Measurements from ENCODE around the gene TIMELESS. TPM values are rescaled to one million over a fixed set of nuclear protein-coding genes. Genes with fewer than 3 reads are reported as not detected.
"Not testable (repeated sequence)": the region's sequence is repeated elsewhere in the genome, so short reads cannot be mapped to it uniquely, and the experiment has no call there.

The TIMELESS gene
- total RNA-seq, 1 donor from 2014 or later: 48.8 TPM

GRCh38 chr12:56408799-56409417 lies 40.3 kb downstream of the TIMELESS start:
- Mint-ChIP-seq H3K4me3 (no peak overlapping the region), H3K4me1 (no peaks in the 10 kb centered on the region), H3K27me3 (no peaks in the 10 kb centered on the region), H3K9me3 (no peaks in the 10 kb centered on the region), H3K36me3 (ENCODE audit: low read depth) (no peaks in the 10 kb centered on the region), H3K27ac (no peak overlapping the region)
- intact Hi-C loops (cut with micrococcal nuclease): no loop called here
- no peak for DNase-seq

- H3K27me3 Mint-ChIP-seq; H3K27ac Mint-ChIP-seq; H3K4me1 Mint-ChIP-seq; H3K4me3 Mint-ChIP-seq; H3K9me3 Mint-ChIP-seq; H3K36me3 Mint-ChIP-seq (ENCODE audit: low read depth); DNase-seq; intact Hi-C loops (cut with micrococcal nuclease): not testable (repeated sequence)
Observed at GRCh38 chr12:56404227-56404626, 45.0 kb downstream of the TIMELESS start.

GRCh38 chr12:56401612-56402011 lies 47.6 kb downstream of the TIMELESS start:
- H3K9me3 Mint-ChIP-seq: peaks cover 10% of the 10 kb centered on the region
- H3K4me1 Mint-ChIP-seq; intact Hi-C loops (cut with micrococcal nuclease); H3K36me3 Mint-ChIP-seq (ENCODE audit: low read depth); H3K4me3 Mint-ChIP-seq; DNase-seq; H3K27ac Mint-ChIP-seq; H3K27me3 Mint-ChIP-seq: not testable (repeated sequence)

- DNase-seq; H3K36me3 Mint-ChIP-seq (ENCODE audit: low read depth); H3K4me3 Mint-ChIP-seq; H3K27me3 Mint-ChIP-seq; intact Hi-C loops (cut with micrococcal nuclease); H3K27ac Mint-ChIP-seq; H3K4me1 Mint-ChIP-seq: not testable (repeated sequence)
- peaks cover 10% of the 10 kb centered on the region for H3K9me3 Mint-ChIP-seq
Observed at GRCh38 chr12:56401125-56401524, 48.1 kb downstream of the TIMELESS start.

- H3K9me3 Mint-ChIP-seq: peaks cover 10% of the 10 kb centered on the region
- H3K36me3 Mint-ChIP-seq (ENCODE audit: low read depth); H3K27ac Mint-ChIP-seq; H3K27me3 Mint-ChIP-seq; H3K4me1 Mint-ChIP-seq; intact Hi-C loops (cut with micrococcal nuclease); DNase-seq; H3K4me3 Mint-ChIP-seq: not testable (repeated sequence)
Observed at GRCh38 chr12:56399466-56399865, 49.8 kb downstream of the TIMELESS start.

- no peak for DNase-seq
- no peak overlapping the region for H3K4me3 Mint-ChIP-seq
- no peak overlapping the region for H3K27ac Mint-ChIP-seq
- peaks cover 2% of the 10 kb centered on the region for H3K27me3 Mint-ChIP-seq
- no peaks in the 10 kb centered on the region for H3K36me3 Mint-ChIP-seq (ENCODE audit: low read depth)
- H3K4me1 Mint-ChIP-seq: no peaks in the 10 kb centered on the region
- intact Hi-C loops (cut with micrococcal nuclease): no loop called here
- H3K9me3 Mint-ChIP-seq: peaks cover 10% of the 10 kb centered on the region
Observed at GRCh38 chr12:56398324-56398723, 50.9 kb downstream of the TIMELESS start.

- Mint-ChIP-seq H3K9me3 (no peaks in the 10 kb centered on the region), H3K4me1 (no peaks in the 10 kb centered on the region), H3K27ac (no peak overlapping the region), H3K27me3 (no peaks in the 10 kb centered on the region), H3K4me3 (no peak overlapping the region), H3K36me3 (ENCODE audit: low read depth) (no peaks in the 10 kb centered on the region)
- intact Hi-C loops (cut with micrococcal nuclease): no loop called here
- DNase-seq: no peak
Observed at GRCh38 chr12:56392331-56392730, 56.9 kb downstream of the TIMELESS start.

GRCh38 chr12:56391721-56392120 lies 57.5 kb downstream of the TIMELESS start:
- no peak overlapping the region for H3K27ac Mint-ChIP-seq
- no peaks in the 10 kb centered on the region for H3K36me3 Mint-ChIP-seq (ENCODE audit: low read depth)
- H3K27me3 Mint-ChIP-seq: no peaks in the 10 kb centered on the region
- no peaks in the 10 kb centered on the region for H3K4me1 Mint-ChIP-seq
- no peaks in the 10 kb centered on the region for H3K9me3 Mint-ChIP-seq
- no peak for DNase-seq
- no peak overlapping the region for H3K4me3 Mint-ChIP-seq
- intact Hi-C loops (cut with micrococcal nuclease): no loop called here

- Mint-ChIP-seq H3K4me1 (no peaks in the 10 kb centered on the region), H3K27ac (no peak overlapping the region), H3K36me3 (ENCODE audit: low read depth) (no peaks in the 10 kb centered on the region), H3K4me3 (no peak overlapping the region), H3K27me3 (peaks cover 1% of the 10 kb centered on the region), H3K9me3 (no peaks in the 10 kb centered on the region)
- no peak for DNase-seq
- intact Hi-C loops (cut with micrococcal nuclease): no loop called here
Observed at GRCh38 chr12:56389412-56389811, 59.8 kb downstream of the TIMELESS start.

GRCh38 chr12:56387152-56387736 lies 62.0 kb downstream of the TIMELESS start:
- Mint-ChIP-seq H3K27me3 (peaks cover 1% of the 10 kb centered on the region), H3K27ac (no peak overlapping the region), H3K4me3 (no peak overlapping the region), H3K9me3 (no peaks in the 10 kb centered on the region), H3K4me1 (no peaks in the 10 kb centered on the region), H3K36me3 (ENCODE audit: low read depth) (no peaks in the 10 kb centered on the region)
- no peak for DNase-seq
- intact Hi-C loops (cut with micrococcal nuclease): no loop called here

GRCh38 chr12:56385873-56386272 lies 63.4 kb downstream of the TIMELESS start:
- Mint-ChIP-seq H3K4me3 (no peak overlapping the region), H3K27me3 (peaks cover 1% of the 10 kb centered on the region), H3K9me3 (no peaks in the 10 kb centered on the region), H3K36me3 (ENCODE audit: low read depth) (no peaks in the 10 kb centered on the region), H3K4me1 (no peaks in the 10 kb centered on the region), H3K27ac (no peak overlapping the region)
- intact Hi-C loops (cut with micrococcal nuclease): no loop called here
- no peak for DNase-seq

GRCh38 chr12:56382611-56383010 lies 66.6 kb downstream of the TIMELESS start:
- H3K4me3 Mint-ChIP-seq: no peak overlapping the region
- intact Hi-C loops (cut with micrococcal nuclease): no loop called here
- H3K36me3 Mint-ChIP-seq (ENCODE audit: low read depth): no peaks in the 10 kb centered on the region
- peaks cover 1% of the 10 kb centered on the region for H3K27me3 Mint-ChIP-seq
- no peaks in the 10 kb centered on the region for H3K9me3 Mint-ChIP-seq
- H3K27ac Mint-ChIP-seq: no peak overlapping the region
- DNase-seq: no peak
- H3K4me1 Mint-ChIP-seq: no peaks in the 10 kb centered on the region

GRCh38 chr12:56377989-56378316 lies 71.3 kb downstream of the TIMELESS start:
- intact Hi-C loops (cut with micrococcal nuclease): no loop called here
- Mint-ChIP-seq H3K9me3 (peaks cover 6% of the 10 kb centered on the region), H3K27ac (no peak overlapping the region), H3K4me3 (no peak overlapping the region), H3K27me3 (no peaks in the 10 kb centered on the region), H3K4me1 (no peaks in the 10 kb centered on the region), H3K36me3 (ENCODE audit: low read depth) (no peaks in the 10 kb centered on the region)
- DNase-seq: no peak

- Mint-ChIP-seq H3K4me3 (no peak overlapping the region), H3K36me3 (ENCODE audit: low read depth) (no peaks in the 10 kb centered on the region), H3K27ac (no peak overlapping the region), H3K4me1 (no peaks in the 10 kb centered on the region), H3K9me3 (peaks cover 6% of the 10 kb centered on the region), H3K27me3 (peaks cover 3% of the 10 kb centered on the region)
- no peak for DNase-seq
- intact Hi-C loops (cut with micrococcal nuclease): no loop called here
Observed at GRCh38 chr12:56377310-56377988, 71.8 kb downstream of the TIMELESS start.
